Gastrocnemius medialis (tissue), 4 donors: Measurements from ENCODE around the gene KCNAB1. TPM values are rescaled to one million over a fixed set of nuclear protein-coding genes. Genes with fewer than 3 reads are reported as not detected.
"Not testable (repeated sequence)": the region's sequence is repeated elsewhere in the genome, so short reads cannot be mapped to it uniquely, and the experiment has no call there.

Source experiments
- ATAC-seq, 2 donors: fragments of 150-250 bp; one replicate each; pipeline ENCODE4 v1.9.1; 2016
- DNase-seq, 2 donors: peaks; one replicate each; pipeline ENCODE4 v3.0.0-alpha.2; 2019
- H3K27ac ChIP-seq, 4 donors: fragments of 200-600 bp; sonication (generic); 1 replicate in 1 of 4; 2 replicates in 3 of 4; pipeline ENCODE4 v1.5.1; 2016 to 2018; ENCODE audit warnings: mild to moderate bottlenecking in 2 of 4, moderate library complexity in 1 of 4
- H3K27me3 ChIP-seq, 3 donors: fragments of 200-600 bp; sonication (generic) in 2 of 3; 1 replicate in 1 of 3; 2 replicates in 2 of 3; pipeline versions ENCODE4 v1.5.1 to v1.6.0; 2016 to 2019; ENCODE audit warnings: mild to moderate bottlenecking in 1 of 3, moderate library complexity in 1 of 3
- H3K36me3 ChIP-seq, 2 donors: fragments of 200-600 bp; sonication (generic) in 1 of 2; one replicate each; pipeline ENCODE4 v1.5.1; 2017 to 2018
- H3K4me1 ChIP-seq, 2 donors: fragments of 200-600 bp; sonication (generic) in 1 of 2; one replicate each; pipeline ENCODE4 v1.5.1; 2016 to 2017; ENCODE audit warnings: mild to moderate bottlenecking in 2 of 2
- H3K4me3 ChIP-seq, 4 donors: fragments of 200-600 bp; sonication (generic) in 3 of 4; 1 replicate in 1 of 4; 2 replicates in 3 of 4; pipeline ENCODE4 v1.5.1; 2016 to 2019; ENCODE audit warnings: mild to moderate bottlenecking in 2 of 4
- H3K9me3 ChIP-seq, 3 donors: fragments of 200-600 bp; sonication (generic) in 2 of 3; 1 replicate in 1 of 3; 2 replicates in 2 of 3; pipeline ENCODE4 v1.5.1; 2016 to 2019
- POLR2A ChIP-seq, 2 donors: fragments of 450-650 bp; IDR thresholded peaks; one replicate each; pipeline ENCODE4 v1.6.1; 2017; ENCODE audit warnings: antibody characterized with exemption in 2 of 2, mild to moderate bottlenecking in 2 of 2, moderate library complexity in 2 of 2
- in situ Hi-C, 4 donors: fragments of 200-750 bp; cut with MboI; loops; one replicate each; pipeline versions ENCODE4 v1.15.0 to v1.8.0; 2017; ENCODE audit warnings: low sequenced_read_pairs in 4 of 4
- intact Hi-C: fragments of 100-400 bp; cut with DNase I; formaldehyde crosslinking; loops from one replicate; pipeline ENCODE4 v1.15.1; 2023; ENCODE audit warnings: low total_unique reads
- total RNA-seq, 4 donors: library from RNA; depleted of rRNA; stranded (reverse); fragments of >200 nt; gene quantifications; one replicate each; pipeline versions ENCODE4 v1.1.0 to v1.2.3, GENCODE V29; 2016
- TF ChIP-seq, protein P1 (sequence below), 5 experiments: fragments of 450-650 bp in 3 of 5; fragments of 200-600 bp in 2 of 5; sonication (generic) in 2 of 5; IDR thresholded peaks in 4 of 5; conservative IDR thresholded peaks in 1 of 5; 1 replicate in 4 of 5; 2 replicates in 1 of 5; pipeline ENCODE4 v1.5.1; 2016 to 2019; ENCODE audit warnings: antibody characterized with exemption in 5 of 5, mild to moderate bottlenecking in 3 of 5, moderate library complexity in 3 of 5

The KCNAB1 gene
- total RNA-seq, 4 donors from 2014 or later: 0.46 to 3.6 (median 1.9) TPM

DNA sequence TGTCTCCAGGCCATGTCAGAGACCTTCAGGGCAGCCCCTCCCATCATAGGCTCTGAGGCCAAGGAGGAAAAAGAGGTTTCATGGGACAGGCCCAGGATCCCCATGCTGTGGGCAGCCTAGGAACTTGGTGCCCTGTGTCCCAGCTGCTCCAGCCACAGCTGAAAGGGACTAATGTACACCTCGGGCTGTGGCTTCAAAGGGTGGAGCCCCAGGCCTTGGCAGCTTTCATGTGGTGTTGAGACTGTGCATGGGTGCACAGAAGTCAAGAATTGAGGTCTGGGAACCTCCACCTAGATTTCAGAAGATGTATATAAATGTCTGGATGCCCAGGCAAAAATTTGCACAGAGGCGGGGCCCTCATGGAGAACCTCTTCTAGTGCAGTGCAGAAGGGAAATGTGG lies 441.2 kb downstream of the KCNAB1 start:
- H3K27me3 ChIP-seq: no peaks in the 10 kb centered on the region
- no peaks in the 10 kb centered on the region for H3K9me3 ChIP-seq
- H3K4me3 ChIP-seq: no peak overlapping the region
- ATAC-seq: no peak
- no peaks in the 10 kb centered on the region for H3K4me1 ChIP-seq
- no peak for TF ChIP-seq POLR2A (IDR thresholded peaks at IDR 0.05)
- TF ChIP-seq, protein P1, sequence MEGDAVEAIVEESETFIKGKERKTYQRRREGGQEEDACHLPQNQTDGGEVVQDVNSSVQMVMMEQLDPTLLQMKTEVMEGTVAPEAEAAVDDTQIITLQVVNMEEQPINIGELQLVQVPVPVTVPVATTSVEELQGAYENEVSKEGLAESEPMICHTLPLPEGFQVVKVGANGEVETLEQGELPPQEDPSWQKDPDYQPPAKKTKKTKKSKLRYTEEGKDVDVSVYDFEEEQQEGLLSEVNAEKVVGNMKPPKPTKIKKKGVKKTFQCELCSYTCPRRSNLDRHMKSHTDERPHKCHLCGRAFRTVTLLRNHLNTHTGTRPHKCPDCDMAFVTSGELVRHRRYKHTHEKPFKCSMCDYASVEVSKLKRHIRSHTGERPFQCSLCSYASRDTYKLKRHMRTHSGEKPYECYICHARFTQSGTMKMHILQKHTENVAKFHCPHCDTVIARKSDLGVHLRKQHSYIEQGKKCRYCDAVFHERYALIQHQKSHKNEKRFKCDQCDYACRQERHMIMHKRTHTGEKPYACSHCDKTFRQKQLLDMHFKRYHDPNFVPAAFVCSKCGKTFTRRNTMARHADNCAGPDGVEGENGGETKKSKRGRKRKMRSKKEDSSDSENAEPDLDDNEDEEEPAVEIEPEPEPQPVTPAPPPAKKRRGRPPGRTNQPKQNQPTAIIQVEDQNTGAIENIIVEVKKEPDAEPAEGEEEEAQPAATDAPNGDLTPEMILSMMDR (IDR thresholded peaks at IDR 0.05 in 4 of 5, conservative IDR thresholded peaks at IDR 0.05 in 1 of 5): no peak
- in situ Hi-C loops: loop anchor here in 2 of 4 donors (25.0 kb wide), 2 partner anchors 99 to 251 kb away; no protein-coding TSS in a partner anchor
- intact Hi-C loops: no loop called here
- H3K36me3 ChIP-seq: no peaks in the 10 kb centered on the region
- H3K27ac ChIP-seq: no peak overlapping the region
- DNase-seq: no peak

DNA sequence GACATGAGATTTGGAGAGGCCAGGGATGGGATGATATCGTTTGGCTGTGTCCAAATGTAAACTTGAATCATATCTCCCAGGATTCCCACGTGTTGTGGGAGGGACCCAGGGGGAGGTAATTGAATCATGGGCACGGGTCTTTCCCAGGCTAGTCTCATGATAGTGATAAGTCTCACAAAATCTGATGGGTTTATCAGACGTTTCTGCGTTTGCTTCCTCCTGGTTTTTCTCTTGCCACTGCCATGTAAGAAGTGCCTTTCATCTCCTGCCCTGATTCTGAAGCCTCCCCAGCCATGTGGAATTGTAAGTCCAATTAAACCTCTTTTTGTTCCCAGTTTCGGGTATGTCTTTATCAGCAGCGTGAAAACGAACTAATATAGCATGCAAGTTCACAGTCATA lies 442.1 kb downstream of the KCNAB1 start:
- H3K4me1 ChIP-seq, intact Hi-C loops, ATAC-seq, H3K36me3 ChIP-seq, H3K4me3 ChIP-seq, H3K27me3 ChIP-seq, DNase-seq, H3K9me3 ChIP-seq, H3K27ac ChIP-seq: not testable (repeated sequence)
- in situ Hi-C loops: loop anchor here in 2 of 4 donors (25.0 kb wide), 2 partner anchors 100 to 250 kb away; no protein-coding TSS in a partner anchor

DNA sequence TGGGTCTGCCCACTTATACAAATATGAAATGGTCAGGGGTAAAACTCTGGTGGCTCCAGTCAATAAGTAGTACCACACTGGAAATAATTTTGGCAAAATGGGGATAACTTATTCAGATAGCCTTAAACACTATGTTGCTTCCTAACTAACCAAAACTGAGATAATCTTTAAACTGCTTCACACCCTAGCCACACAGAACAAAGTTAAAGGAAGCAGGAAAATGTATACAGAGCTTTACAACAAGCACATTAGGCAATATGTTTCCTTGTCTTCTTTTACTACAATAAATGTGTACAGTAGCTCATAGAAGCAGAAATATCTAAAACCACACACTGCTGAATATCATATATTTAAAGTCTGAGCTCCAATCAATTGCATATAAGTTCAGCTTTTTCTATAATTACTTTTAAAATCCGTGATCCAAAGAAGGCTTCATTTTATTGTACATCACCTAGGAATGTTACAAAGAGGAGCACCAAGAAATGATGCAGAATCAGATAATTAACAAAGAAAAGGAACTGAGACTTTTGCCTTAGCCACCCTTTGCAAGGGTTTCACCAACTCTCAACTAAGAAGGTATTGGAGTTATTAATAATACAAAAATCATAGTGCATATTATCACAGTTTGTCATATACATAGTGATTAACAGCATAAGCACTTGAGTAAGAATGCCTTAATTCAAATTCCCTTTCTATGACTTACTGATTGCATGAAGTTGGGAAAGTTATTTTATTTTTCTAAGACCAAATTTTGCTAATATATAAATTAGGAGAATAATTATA lies 443.7 kb downstream of the KCNAB1 start:
- in situ Hi-C loops (loop anchor here in 2 of 4 donors (25.0 kb wide), 2 partner anchors 102 to 248 kb away; no protein-coding TSS in a partner anchor), intact Hi-C loops (no loop called here)
- no peaks in the 10 kb centered on the region for H3K4me1 ChIP-seq
- TF ChIP-seq POLR2A (IDR thresholded peaks at IDR 0.05): no peak
- TF ChIP-seq, protein P1 (IDR thresholded peaks at IDR 0.05 in 4 of 5, conservative IDR thresholded peaks at IDR 0.05 in 1 of 5): no peak
- no peak overlapping the region for H3K4me3 ChIP-seq
- no peak for ATAC-seq
- no peak overlapping the region for H3K27ac ChIP-seq
- no peaks in the 10 kb centered on the region for H3K27me3 ChIP-seq
- no peaks in the 10 kb centered on the region for H3K36me3 ChIP-seq
- no peak for DNase-seq
- no peaks in the 10 kb centered on the region for H3K9me3 ChIP-seq

- intact Hi-C loops, H3K27me3 ChIP-seq, H3K36me3 ChIP-seq, H3K27ac ChIP-seq, ATAC-seq, DNase-seq, H3K9me3 ChIP-seq, H3K4me3 ChIP-seq, H3K4me1 ChIP-seq: not testable (repeated sequence)
- in situ Hi-C loops: loop anchor here in 2 of 4 donors (25.0 kb wide), 2 partner anchors 107 to 243 kb away; no protein-coding TSS in a partner anchor
Observed at GRCh38 chr3:156569016-156569415, 448.6 kb downstream of the KCNAB1 start.

DNA sequence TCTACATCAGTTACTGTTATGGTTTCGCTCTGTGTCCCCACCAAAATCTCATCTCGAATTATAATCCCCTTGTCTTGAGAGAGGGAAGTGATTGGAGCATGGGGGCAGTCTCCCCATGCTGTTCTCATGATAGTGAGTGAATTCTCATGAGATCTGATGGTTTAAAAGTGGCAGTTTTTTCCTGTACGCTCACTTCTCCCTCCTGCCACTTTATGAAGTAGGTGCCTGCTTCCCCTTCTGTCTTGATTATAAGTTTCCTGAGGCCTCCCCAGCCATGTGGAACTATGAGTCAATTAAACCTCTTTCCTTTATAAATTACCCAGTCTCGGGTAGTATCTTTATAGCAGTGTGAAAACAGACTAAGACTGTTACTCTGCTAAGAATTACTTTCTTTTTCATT lies 449.5 kb downstream of the KCNAB1 start:
- H3K27ac ChIP-seq, H3K36me3 ChIP-seq, H3K9me3 ChIP-seq, H3K4me1 ChIP-seq, DNase-seq, ATAC-seq, intact Hi-C loops, H3K27me3 ChIP-seq, H3K4me3 ChIP-seq: not testable (repeated sequence)
- in situ Hi-C loops: loop anchor here in 2 of 4 donors (25.0 kb wide), 2 partner anchors 108 to 242 kb away; no protein-coding TSS in a partner anchor

DNA sequence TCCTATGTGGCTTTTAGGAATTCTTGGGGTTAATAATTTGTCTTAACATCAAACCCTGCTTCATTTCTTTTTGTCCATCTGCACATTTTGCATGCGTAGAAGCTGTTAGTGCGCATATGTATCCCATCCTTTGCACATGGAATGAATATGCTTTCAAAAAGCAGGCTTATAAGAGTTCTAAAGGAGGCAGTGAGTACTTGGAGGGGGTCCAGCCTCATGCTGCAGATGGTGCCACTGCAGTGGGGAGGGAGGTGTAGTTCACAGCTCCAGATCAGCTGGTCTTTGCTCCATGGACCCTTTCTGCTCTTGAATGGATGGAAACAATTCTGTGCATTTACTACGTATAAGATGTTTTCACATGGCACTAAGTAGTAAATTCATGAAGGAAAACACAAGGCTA lies 455.3 kb downstream of the KCNAB1 start:
- H3K4me1 ChIP-seq: no peaks in the 10 kb centered on the region
- intact Hi-C loops: no loop called here

More for the DNA sequence above, 455.3 kb downstream of the KCNAB1 start:
- no peak overlapping the region for H3K27ac ChIP-seq
- no peak for TF ChIP-seq POLR2A (IDR thresholded peaks at IDR 0.05)
- TF ChIP-seq, protein P1 (IDR thresholded peaks at IDR 0.05 in 4 of 5, conservative IDR thresholded peaks at IDR 0.05 in 1 of 5): no peak
- no peak overlapping the region for H3K4me3 ChIP-seq
- ATAC-seq (no peak), DNase-seq (no peak)
- H3K36me3 ChIP-seq: no peaks in the 10 kb centered on the region
- H3K9me3 ChIP-seq: no peaks in the 10 kb centered on the region
- H3K27me3 ChIP-seq: no peaks in the 10 kb centered on the region
- in situ Hi-C loops: no loop called here
